Vagina (tissue), 2 donors: ENCODE results near the gene LSM5.

ENCODE experiments used
- CTCF ChIP-seq, 3 experiments: fragments of 450-650 bp in 2 of 3; fragments of 200-600 bp in 1 of 3; sonication (generic) in 1 of 3; IDR thresholded peaks; one replicate each; pipeline ENCODE4 v1.5.1; 2017 to 2019; ENCODE audit warnings: antibody characterized with exemption in 3 of 3, mild to moderate bottlenecking in 2 of 3, moderate library complexity in 2 of 3
- POLR2A ChIP-seq, 2 donors: fragments of 450-650 bp; IDR thresholded peaks; one replicate each; pipeline ENCODE4 v1.6.1; 2017; ENCODE audit warnings: antibody characterized with exemption in 2 of 2, mild to moderate bottlenecking in 2 of 2, moderate library complexity in 2 of 2

GRCh38 chr7:32507414-32507813 is 17.2 kb upstream of the LSM5 start:
- TF ChIP-seq POLR2A (IDR thresholded peaks at IDR 0.05) (no peak), CTCF (IDR thresholded peaks at IDR 0.05) (no peak)
